Osteocyte (in vitro differentiated cells): ENCODE results near the gene GNA12. TPM values are rescaled to one million over a fixed set of nuclear protein-coding genes. Genes with fewer than 3 reads are reported as not detected.

ENCODE experiments used
- DNase-seq: peaks from one replicate; pipeline ENCODE4 v3.0.0; 2021; ENCODE audit warnings: mixed read lengths; ENCODE audit not compliant: unreplicated experiment; ENCODE audit errors: extremely low spot score
- H3K27ac Mint-ChIP-seq: one replicate; pipeline ENCODE4 v1.8.0; 2021; ENCODE audit warnings: mild to moderate bottlenecking, mixed read lengths; ENCODE audit not compliant: unreplicated experiment
- H3K27me3 Mint-ChIP-seq: one replicate; pipeline ENCODE4 v1.8.0; 2021; ENCODE audit warnings: mixed read lengths; ENCODE audit not compliant: unreplicated experiment
- H3K36me3 Mint-ChIP-seq: one replicate; pipeline ENCODE4 v1.8.0; 2021; ENCODE audit warnings: mixed read lengths; ENCODE audit not compliant: unreplicated experiment
- H3K4me1 Mint-ChIP-seq: one replicate; pipeline ENCODE4 v1.8.0; 2021; ENCODE audit warnings: mixed read lengths; ENCODE audit not compliant: unreplicated experiment
- H3K4me3 Mint-ChIP-seq: one replicate; pipeline ENCODE4 v1.8.0; 2021; ENCODE audit warnings: mild to moderate bottlenecking, moderate library complexity, mixed read lengths; ENCODE audit not compliant: unreplicated experiment
- H3K9me3 Mint-ChIP-seq: one replicate; pipeline ENCODE4 v1.8.0; 2021; ENCODE audit warnings: mixed read lengths; ENCODE audit not compliant: unreplicated experiment
- total RNA-seq: library from RNA; stranded (reverse); gene quantifications from 2 replicates; pipeline ENCODE4 v1.2.1, GENCODE V29; 2021
- TF ChIP-seq, protein P1 (sequence below): fragments of 200-600 bp; sonication (generic); IDR thresholded peaks from 2 replicates; pipeline ENCODE4 v1.5.0; 2021; ENCODE audit warnings: antibody characterized with exemption, mild to moderate bottlenecking, moderate library complexity

The GNA12 gene
- total RNA-seq, 1 donor from 2014 or later = 69.5 TPM

DNA sequence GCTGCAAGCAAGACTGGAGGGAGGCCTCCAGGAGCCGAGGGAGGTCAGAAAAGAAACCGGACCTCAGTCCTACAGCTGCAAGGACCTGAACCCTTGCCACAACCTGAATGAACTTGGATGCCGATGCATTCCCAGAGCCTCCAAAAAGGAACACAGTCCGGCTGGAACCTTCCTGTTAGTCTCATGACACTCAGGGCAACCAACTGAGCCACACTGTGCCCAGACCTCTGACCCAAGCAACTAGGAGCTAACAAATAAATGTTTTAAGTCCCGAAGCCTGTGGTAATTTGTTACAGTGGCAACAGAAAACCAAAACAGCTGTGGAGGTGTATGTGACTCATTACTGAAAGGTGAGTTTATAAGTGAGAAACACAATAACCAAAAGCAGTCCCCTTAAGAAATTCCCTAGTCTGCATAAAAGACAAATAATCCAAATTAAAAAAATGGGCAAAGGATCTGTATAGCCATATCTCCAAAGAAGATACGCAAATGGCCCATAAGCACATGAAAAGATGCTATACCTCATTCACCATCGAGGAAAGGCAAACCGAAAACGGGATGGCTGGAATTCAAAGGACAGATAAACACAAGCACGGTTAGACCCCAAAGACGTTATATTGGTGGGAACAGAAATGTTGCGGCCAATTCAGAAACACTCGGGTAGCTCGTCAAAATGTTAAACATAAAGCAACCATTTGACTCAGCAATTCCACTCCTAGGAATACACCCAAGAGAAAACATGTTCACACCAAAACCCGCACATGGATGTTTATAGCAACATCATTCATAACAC lies 24.8 kb downstream of the GNA12 start:
- Mint-ChIP-seq H3K4me3 (no peak overlapping the region), H3K9me3 (no peaks in the 10 kb centered on the region), H3K27ac (peak overlapping the region; percentile 90), H3K36me3 (no peaks in the 10 kb centered on the region), H3K27me3 (no peaks in the 10 kb centered on the region), H3K4me1 (peaks cover 93% of the 10 kb centered on the region)
- DNase-seq = no peak
- TF ChIP-seq, protein P1, sequence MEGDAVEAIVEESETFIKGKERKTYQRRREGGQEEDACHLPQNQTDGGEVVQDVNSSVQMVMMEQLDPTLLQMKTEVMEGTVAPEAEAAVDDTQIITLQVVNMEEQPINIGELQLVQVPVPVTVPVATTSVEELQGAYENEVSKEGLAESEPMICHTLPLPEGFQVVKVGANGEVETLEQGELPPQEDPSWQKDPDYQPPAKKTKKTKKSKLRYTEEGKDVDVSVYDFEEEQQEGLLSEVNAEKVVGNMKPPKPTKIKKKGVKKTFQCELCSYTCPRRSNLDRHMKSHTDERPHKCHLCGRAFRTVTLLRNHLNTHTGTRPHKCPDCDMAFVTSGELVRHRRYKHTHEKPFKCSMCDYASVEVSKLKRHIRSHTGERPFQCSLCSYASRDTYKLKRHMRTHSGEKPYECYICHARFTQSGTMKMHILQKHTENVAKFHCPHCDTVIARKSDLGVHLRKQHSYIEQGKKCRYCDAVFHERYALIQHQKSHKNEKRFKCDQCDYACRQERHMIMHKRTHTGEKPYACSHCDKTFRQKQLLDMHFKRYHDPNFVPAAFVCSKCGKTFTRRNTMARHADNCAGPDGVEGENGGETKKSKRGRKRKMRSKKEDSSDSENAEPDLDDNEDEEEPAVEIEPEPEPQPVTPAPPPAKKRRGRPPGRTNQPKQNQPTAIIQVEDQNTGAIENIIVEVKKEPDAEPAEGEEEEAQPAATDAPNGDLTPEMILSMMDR = no peak

DNA sequence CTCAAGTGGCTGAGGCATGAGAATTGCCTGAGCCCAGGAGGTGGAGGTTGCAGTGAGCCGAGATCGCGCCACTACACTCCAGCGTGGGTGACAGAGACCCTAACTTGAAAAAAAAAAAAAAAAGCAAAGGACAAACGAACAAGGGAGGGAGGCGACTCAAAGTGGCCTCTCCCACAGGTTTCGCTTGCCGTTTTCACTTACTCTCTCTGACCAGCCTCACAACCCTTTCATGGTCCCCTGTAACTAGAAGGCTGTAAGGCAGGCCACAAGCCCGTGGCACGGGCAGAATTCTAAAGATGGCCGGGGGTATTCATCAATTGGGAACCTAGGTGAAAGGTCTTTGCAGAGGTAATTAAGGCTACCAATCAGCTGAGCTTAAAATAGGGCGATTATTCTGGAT lies 25.5 kb downstream of the GNA12 start:
- Mint-ChIP-seq H3K4me3 (no peak overlapping the region), H3K4me1 (peaks cover 93% of the 10 kb centered on the region)

DNA sequence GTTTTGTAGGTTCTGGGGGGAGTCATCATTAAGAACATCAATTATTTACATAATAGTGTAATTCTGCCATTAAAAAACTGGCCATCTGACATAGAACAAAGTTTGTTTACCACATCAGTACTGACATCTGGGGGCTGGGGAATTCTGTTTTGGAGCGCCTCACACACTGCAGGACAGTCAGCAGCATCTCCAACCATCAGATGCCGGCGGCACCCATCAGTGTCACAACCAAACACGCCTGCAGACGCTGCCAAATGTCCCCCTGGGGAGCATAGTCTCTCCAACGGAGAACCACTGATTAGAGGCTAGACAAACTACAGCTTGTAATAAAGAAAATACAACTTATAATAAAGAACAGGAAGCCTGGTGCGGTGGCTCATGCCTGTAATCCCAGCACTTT lies 26.0 kb downstream of the GNA12 start:
- Mint-ChIP-seq H3K36me3 (peaks cover 7% of the 10 kb centered on the region), H3K4me1 (peaks cover 93% of the 10 kb centered on the region), H3K27ac (peak overlapping the region; percentile 68), H3K9me3 (no peaks in the 10 kb centered on the region), H3K4me3 (no peak overlapping the region), H3K27me3 (no peaks in the 10 kb centered on the region)
- no peak for DNase-seq
- TF ChIP-seq, protein P1 = no peak

More for the DNA sequence above, 25.5 kb downstream of the GNA12 start:
- peaks cover 2% of the 10 kb centered on the region for H3K36me3 Mint-ChIP-seq
- DNase-seq = no peak
- H3K27ac Mint-ChIP-seq = peak overlapping the region; percentile 90
- H3K9me3 Mint-ChIP-seq = no peaks in the 10 kb centered on the region
- TF ChIP-seq, protein P1 = no peak
- no peaks in the 10 kb centered on the region for H3K27me3 Mint-ChIP-seq

DNA sequence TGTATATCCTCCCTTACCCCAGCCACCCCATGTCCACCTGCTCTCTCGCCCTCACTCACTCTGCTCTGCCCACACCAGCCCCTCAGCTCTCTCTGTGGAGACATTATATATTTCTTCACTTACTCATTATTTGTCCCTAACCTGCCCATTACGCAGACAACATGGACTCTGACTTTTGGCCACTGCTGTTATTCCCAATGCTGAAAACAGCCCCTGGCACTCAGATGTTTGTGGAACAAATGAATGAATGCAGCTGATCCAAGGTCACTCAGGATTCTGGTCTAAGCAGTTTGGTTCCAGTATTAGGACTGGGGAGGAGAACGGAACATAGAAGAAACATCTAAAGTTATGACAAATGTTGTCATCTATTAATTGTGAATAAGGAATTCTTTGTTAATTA lies 26.7 kb downstream of the GNA12 start:
- TF ChIP-seq, protein P1 = no peak
- Mint-ChIP-seq H3K36me3 (peaks cover 7% of the 10 kb centered on the region), H3K4me3 (no peak overlapping the region), H3K27me3 (no peaks in the 10 kb centered on the region), H3K4me1 (peaks cover 93% of the 10 kb centered on the region), H3K27ac (peak overlapping the region; percentile 68), H3K9me3 (no peaks in the 10 kb centered on the region)
- no peak for DNase-seq

DNA sequence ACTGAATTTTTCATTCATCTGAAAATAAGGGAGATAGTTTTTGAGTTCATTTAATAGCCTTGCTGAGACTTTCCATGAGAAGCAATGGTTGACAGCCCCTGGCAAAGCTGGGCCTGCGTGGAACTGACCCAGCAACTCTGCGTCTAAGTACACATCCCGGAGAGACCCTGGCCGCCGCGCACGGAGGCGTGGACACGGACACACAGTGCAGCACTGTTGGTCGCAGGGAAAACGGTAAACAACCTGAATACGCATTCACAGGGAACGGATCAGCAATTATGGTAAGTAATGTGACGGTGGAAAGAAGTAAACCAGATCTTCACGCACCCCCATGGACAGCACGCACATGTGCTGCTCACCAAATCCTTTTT lies 28.2 kb downstream of the GNA12 start:
- Mint-ChIP-seq H3K36me3 (peaks cover 7% of the 10 kb centered on the region), H3K27ac (peak overlapping the region; percentile 85), H3K4me1 (peaks cover 93% of the 10 kb centered on the region), H3K9me3 (no peaks in the 10 kb centered on the region), H3K4me3 (no peak overlapping the region), H3K27me3 (no peaks in the 10 kb centered on the region)
- TF ChIP-seq, protein P1 = no peak
- no peak for DNase-seq
